ENCODE data around the gene KIF23.
A peak's percentile ranks its signal among the peaks of the same experiment; 100 is the strongest.

Gene KIF23

DNA sequence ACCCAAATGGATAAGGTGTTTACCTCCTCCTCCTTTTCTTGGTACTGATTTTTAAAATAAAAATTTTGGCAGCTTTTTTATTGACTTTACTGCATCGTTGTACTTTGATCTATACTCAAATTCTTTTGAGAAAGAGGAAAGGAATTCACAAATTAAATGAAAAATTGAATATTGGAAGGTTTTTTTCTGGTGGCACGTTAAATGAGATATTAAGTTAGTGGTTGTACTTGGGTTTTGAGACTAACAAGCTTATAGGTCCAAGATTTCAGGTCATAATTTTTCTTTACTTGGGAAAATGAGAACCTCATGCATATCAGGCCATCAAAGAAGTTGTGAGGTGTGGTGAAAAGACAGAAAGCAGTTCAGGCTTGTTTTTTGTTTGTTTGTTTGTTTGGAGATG, 52.6 kb downstream of the KIF23 start:
- Histone ChIP-seq H4K20me1 (ENCODE audit: insufficient read depth, low read length) (no peaks in the 10 kb centered on the region), H3K4me2 (ENCODE audit: low read depth, low read length) (no peak overlapping the region), H3F3A (ENCODE audit: insufficient read depth, low read length) (no peaks in the 10 kb centered on the region), H3K27ac (ENCODE audit: low read length) (no peak overlapping the region), H3K9me3 (replicated peaks; ENCODE audit: insufficient read depth, low read length) (no peaks in the 10 kb centered on the region), H3K9me2 (replicated peaks; ENCODE audit: insufficient read depth, low read length) (no peaks in the 10 kb centered on the region), H3K79me2 (ENCODE audit: low read length) (no peaks in the 10 kb centered on the region), H3K36me3 (replicated peaks; ENCODE audit: insufficient read depth, low read length) (no peaks in the 10 kb centered on the region), H3K9ac (ENCODE audit: low read length) (no peak overlapping the region), H2AFZ (ENCODE audit: low read length) (no peak overlapping the region), H3K27me3 (replicated peaks; ENCODE audit: insufficient read depth, low read length) (no peaks in the 10 kb centered on the region), H3K4me3 (ENCODE audit: low read length) (no peak overlapping the region), H3K4me1 (ENCODE audit: low read length) (0 out of 2 replicates have a peak, but pooled peaks cover 4% of the 10 kb centered on the region)
- TF ChIP-seq, protein P1, sequence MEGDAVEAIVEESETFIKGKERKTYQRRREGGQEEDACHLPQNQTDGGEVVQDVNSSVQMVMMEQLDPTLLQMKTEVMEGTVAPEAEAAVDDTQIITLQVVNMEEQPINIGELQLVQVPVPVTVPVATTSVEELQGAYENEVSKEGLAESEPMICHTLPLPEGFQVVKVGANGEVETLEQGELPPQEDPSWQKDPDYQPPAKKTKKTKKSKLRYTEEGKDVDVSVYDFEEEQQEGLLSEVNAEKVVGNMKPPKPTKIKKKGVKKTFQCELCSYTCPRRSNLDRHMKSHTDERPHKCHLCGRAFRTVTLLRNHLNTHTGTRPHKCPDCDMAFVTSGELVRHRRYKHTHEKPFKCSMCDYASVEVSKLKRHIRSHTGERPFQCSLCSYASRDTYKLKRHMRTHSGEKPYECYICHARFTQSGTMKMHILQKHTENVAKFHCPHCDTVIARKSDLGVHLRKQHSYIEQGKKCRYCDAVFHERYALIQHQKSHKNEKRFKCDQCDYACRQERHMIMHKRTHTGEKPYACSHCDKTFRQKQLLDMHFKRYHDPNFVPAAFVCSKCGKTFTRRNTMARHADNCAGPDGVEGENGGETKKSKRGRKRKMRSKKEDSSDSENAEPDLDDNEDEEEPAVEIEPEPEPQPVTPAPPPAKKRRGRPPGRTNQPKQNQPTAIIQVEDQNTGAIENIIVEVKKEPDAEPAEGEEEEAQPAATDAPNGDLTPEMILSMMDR (IDR thresholded peaks at IDR 0.05; ENCODE audit: low read length) = no peak
- TF ChIP-seq EZH2phosphoT487 (IDR thresholded peaks at IDR 0.05; ENCODE audit: low read length) (no peak), EZH2 (optimal IDR thresholded peaks at IDR 0.05; ENCODE audit: low read depth, low read length) (no peak)
- DNase-seq = no peak

DNA sequence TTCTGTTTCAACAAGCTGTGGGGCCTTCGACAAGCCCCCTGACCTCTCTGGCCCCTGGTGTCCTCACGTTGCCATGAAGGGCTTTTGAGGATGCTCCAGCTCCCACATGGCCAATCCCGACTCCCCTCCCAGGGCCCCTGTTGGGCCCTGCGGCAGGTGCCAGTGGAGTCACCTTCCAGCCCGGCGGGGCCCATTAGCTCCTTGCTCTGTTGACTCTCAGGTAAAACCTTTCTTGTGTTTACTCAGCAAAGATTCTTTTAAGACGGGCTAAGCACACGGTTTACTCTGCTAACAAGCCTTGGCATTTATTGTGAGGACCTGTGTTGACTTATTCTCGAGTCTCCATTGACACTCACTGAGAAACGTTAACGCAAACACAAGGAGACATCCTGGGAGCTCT, 53.5 kb downstream of the KIF23 start:
- H3K9me2 ChIP-seq (replicated peaks; ENCODE audit: insufficient read depth, low read length) = no peaks in the 10 kb centered on the region
- no peak for DNase-seq
- no peak overlapping the region for H3K4me2 ChIP-seq (ENCODE audit: low read depth, low read length)
- no peaks in the 10 kb centered on the region for H3K79me2 ChIP-seq (ENCODE audit: low read length)
- no peaks in the 10 kb centered on the region for H3F3A ChIP-seq (ENCODE audit: insufficient read depth, low read length)
- 0 out of 2 replicates have a peak, but pooled peaks cover 4% of the 10 kb centered on the region for H3K4me1 ChIP-seq (ENCODE audit: low read length)
- no peak overlapping the region for H2AFZ ChIP-seq (ENCODE audit: low read length)
- H3K27me3 ChIP-seq (replicated peaks; ENCODE audit: insufficient read depth, low read length) = no peaks in the 10 kb centered on the region
- H4K20me1 ChIP-seq (ENCODE audit: insufficient read depth, low read length) = no peaks in the 10 kb centered on the region
- H3K36me3 ChIP-seq (replicated peaks; ENCODE audit: insufficient read depth, low read length) = no peaks in the 10 kb centered on the region
- no peak overlapping the region for H3K27ac ChIP-seq (ENCODE audit: low read length)
- H3K9me3 ChIP-seq (replicated peaks; ENCODE audit: insufficient read depth, low read length) = no peaks in the 10 kb centered on the region
- no peak overlapping the region for H3K4me3 ChIP-seq (ENCODE audit: low read length)
- no peak for TF ChIP-seq EZH2 (optimal IDR thresholded peaks at IDR 0.05; ENCODE audit: low read depth, low read length)
- no peak for TF ChIP-seq EZH2phosphoT487 (IDR thresholded peaks at IDR 0.05; ENCODE audit: low read length)
- TF ChIP-seq, protein P1 (IDR thresholded peaks at IDR 0.05; ENCODE audit: low read length) = no peak
- no peak overlapping the region for H3K9ac ChIP-seq (ENCODE audit: low read length)

DNA sequence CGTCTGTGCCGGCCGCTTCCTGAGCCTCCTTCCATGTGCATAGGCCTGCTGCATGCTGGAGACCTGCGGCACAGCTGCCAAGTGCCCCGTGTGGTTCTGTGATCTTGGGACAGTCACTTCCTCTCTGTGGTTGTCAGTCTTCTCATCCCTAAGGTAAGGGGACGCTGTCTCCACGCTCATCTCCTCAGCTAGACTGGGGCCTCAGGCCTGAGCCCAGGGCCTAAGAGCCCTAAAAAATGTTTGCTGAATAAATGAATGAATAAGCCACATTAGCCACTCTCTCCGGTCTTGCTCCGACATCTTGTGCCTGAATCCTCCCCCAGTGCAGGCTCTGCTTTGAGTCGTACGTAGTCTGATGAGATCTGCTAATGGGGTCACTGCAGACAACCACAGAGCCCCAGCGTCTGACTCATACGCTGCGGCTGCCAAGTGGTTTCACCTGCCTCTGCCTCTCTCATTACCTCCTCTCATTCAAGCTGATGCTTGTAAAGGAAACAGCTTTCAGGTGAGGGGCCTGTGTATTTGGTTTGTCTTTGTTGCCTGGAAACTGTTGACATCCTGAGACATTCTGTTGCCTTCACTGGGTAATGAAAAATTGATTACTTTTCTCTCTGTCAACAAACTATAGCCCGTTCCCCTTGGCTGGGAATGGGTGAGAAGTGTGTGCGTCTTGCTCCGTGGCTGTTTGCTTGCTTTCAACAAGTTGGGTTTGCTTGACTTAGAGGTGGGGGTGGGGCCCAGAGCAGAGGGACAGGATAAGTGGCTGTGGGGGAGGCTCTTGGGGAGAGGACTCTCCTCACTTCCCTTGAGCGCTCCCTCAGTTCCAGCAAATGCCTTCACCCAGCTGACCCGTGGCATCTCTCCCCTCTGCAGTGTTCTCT, 54.3 kb downstream of the KIF23 start:
- peak overlapping the region; percentile 24; the same call in 1 of the 2 replicates for H3K27ac ChIP-seq (ENCODE audit: low read length)
- DNase-seq = no peak

More for the DNA sequence above, 54.3 kb downstream of the KIF23 start:
- no peaks in the 10 kb centered on the region for H3K36me3 ChIP-seq (replicated peaks; ENCODE audit: insufficient read depth, low read length)
- H3K79me2 ChIP-seq (ENCODE audit: low read length) = no peaks in the 10 kb centered on the region
- no peaks in the 10 kb centered on the region for H4K20me1 ChIP-seq (ENCODE audit: insufficient read depth, low read length)
- H3K9me3 ChIP-seq (replicated peaks; ENCODE audit: insufficient read depth, low read length) = no peaks in the 10 kb centered on the region
- no peaks in the 10 kb centered on the region for H3K27me3 ChIP-seq (replicated peaks; ENCODE audit: insufficient read depth, low read length)
- no peaks in the 10 kb centered on the region for H3K9me2 ChIP-seq (replicated peaks; ENCODE audit: insufficient read depth, low read length)
- TF ChIP-seq, protein P1 (IDR thresholded peaks at IDR 0.05; ENCODE audit: low read length) = no peak
- TF ChIP-seq EZH2phosphoT487 (IDR thresholded peaks at IDR 0.05; ENCODE audit: low read length) = no peak
- TF ChIP-seq EZH2 (optimal IDR thresholded peaks at IDR 0.05; ENCODE audit: low read depth, low read length) = no peak
- 0 out of 2 replicates have a peak, but pooled peaks cover under 1% of the 10 kb centered on the region for H3K4me1 ChIP-seq (ENCODE audit: low read length)
- no peaks in the 10 kb centered on the region for H3F3A ChIP-seq (ENCODE audit: insufficient read depth, low read length)
- no peak overlapping the region for H3K9ac ChIP-seq (ENCODE audit: low read length)
- no peak overlapping the region for H3K4me2 ChIP-seq (ENCODE audit: low read depth, low read length)
- H2AFZ ChIP-seq (ENCODE audit: low read length) = no peak overlapping the region
- H3K4me3 ChIP-seq (ENCODE audit: low read length) = no peak overlapping the region

Data from MM.1S (cell line).